GM19463 (cell line): ENCODE results near the gene IL25.
"Not testable (repeated sequence)": the region's sequence is repeated elsewhere in the genome, so short reads cannot be mapped to it uniquely, and the experiment has no call there.

Experiments
- ATAC-seq: cut with Tn5 transposase; IDR thresholded peaks from one replicate; pipeline ENCODE4 v1.9.1; 2021; ENCODE audit warnings: mild to moderate bottlenecking, moderate library complexity; ENCODE audit not compliant: unreplicated experiment

The IL25 gene

GRCh38 chr14:23372509-23372908 lies at the start of gene IL25:
Gene IL25 (plus strand): TSS chr14:23372809.
- no peak for ATAC-seq

- no peak for ATAC-seq
These were observed 48.7 kb upstream of the IL25 start for GRCh38 chr14:23323838-23324454.

DNA sequence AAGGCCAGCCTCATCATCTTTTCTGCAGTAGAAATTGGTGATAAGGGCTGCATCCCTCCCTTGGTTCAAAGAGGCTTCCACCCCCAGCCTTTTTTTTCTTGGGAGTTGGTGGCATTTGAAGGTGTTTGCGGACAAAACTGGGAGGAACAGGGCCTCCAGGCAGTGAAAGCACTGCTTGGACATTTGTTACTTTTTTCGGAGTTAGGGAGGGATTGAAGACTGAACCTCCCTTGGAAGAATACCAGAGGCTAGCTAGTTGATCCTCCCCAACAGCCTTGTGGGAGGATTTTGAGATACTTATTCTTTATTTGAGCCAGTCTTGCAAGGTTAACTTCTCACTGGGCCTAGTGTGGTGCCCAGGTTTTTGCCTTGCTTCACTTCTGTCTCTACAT lies 48.2 kb upstream of the IL25 start:
- ATAC-seq: no peak

GRCh38 chr14:23324993-23325392 lies 47.6 kb upstream of the IL25 start:
- ATAC-seq: no peak

DNA sequence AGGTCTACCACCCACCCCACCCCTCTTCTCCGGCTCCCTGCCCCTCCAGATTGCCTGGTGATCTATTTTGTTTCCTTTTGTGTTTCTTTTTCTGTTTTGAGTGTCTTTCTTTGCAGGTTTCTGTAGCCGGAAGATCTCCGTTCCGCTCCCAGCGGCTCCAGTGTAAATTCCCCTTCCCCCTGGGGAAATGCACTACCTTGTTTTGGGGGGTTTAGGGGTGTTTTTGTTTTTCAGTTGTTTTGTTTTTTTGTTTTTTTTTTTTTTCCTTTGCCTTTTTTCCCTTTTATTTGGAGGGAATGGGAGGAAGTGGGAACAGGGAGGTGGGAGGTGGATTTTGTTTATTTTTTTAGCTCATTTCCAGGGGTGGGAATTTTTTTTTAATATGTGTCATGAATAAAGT lies 46.9 kb upstream of the IL25 start:
- not testable (repeated sequence) for ATAC-seq

DNA sequence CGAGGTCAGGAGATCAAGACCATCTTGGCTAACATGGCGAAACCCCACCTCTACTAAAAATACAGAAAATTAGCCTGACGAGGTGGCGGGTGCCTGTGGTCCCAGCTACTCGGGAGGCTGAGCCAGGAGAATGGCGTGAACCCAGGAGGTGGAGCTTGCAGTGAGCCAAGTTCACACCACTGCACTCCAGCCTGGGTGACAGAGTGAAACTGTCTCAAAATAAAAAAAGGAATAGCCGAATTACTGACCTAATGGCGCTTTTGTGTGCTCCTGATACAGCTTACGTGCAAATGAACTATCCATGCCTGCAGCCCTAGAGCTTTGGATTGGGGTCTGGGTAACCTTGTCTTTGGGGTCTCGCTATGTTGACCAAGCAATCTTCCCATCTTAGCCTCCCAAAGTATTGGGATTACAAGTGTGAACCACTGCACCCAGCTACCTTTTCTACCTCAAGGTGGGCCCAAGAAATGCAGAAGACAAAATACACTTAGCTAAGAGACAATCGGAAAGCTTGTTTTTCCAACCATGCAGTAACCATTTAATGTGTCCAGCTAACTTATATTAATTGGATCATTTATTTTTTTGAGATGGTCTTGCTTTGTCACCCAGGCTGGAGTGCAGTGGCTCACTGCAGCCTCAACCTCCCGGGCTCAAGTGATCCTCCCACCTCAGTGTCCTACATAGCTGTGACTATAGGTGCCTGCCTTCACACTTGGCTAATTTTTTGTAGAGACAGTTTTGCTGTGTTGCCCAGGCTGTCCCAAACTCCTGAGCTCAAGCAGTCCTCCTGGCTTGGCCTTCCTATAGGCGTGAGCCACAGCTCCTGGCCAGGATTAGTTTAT lies 45.9 kb upstream of the IL25 start:
- no peak for ATAC-seq

- ATAC-seq: no peak
These were observed 44.5 kb upstream of the IL25 start for GRCh38 chr14:23327947-23328744.

- no peak for ATAC-seq
These were observed 37.0 kb upstream of the IL25 start for GRCh38 chr14:23335623-23336022.

- no peak for ATAC-seq
These were observed 32.9 kb upstream of the IL25 start for GRCh38 chr14:23339506-23340268.

DNA sequence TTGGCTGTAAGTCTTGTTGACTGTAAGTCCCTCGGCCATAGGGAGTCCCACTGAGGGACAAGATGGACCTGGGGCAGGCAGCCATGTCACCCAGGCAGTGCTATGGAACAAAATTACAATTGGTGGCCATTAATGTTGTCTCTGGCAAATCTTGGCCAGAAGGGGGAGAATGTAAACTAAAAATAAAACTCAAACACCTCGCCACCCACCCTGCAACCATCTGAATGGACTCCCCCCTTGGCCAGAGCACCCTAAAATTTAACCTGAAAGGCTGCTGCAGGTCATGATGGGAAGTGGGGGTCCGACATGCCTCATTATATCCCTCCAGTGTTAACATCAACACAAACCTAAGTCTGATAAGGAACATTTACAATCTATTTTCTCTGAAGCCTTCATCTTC lies 28.1 kb upstream of the IL25 start:
- no peak for ATAC-seq

DNA sequence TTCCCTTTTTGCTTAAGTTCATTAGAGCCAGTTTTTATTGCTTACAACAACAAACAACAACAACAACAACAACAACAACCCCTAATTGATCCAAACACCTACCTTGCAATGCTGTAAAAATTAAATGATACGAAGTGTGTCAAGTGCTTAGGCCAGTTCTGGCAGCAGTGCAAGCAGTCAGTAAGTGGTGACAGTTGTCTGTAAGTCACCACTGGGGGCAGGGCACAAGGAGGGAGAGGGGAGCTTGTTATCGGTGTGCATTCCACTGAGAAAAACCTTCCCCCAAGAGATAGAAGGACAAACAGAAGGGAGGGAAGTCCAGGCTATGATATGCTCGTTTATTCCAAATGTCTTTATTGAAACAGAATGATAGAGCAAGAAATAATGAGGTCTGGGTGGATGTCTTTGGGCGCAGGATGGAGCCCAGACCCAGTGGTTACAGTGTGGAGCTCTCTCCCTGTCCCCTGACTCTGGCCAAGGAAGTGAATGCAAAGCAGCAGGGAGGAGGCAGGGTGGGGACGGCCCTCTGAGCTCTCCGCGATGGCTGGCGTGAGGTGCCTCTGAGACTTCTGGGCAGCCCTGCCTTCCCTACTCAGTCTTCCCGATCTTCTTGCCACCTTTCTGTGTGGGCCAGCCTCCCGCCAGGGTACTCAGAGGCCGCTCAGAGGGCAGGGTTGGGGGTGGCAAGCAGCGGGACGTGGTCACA lies 26.5 kb upstream of the IL25 start:
- ATAC-seq: no peak

DNA sequence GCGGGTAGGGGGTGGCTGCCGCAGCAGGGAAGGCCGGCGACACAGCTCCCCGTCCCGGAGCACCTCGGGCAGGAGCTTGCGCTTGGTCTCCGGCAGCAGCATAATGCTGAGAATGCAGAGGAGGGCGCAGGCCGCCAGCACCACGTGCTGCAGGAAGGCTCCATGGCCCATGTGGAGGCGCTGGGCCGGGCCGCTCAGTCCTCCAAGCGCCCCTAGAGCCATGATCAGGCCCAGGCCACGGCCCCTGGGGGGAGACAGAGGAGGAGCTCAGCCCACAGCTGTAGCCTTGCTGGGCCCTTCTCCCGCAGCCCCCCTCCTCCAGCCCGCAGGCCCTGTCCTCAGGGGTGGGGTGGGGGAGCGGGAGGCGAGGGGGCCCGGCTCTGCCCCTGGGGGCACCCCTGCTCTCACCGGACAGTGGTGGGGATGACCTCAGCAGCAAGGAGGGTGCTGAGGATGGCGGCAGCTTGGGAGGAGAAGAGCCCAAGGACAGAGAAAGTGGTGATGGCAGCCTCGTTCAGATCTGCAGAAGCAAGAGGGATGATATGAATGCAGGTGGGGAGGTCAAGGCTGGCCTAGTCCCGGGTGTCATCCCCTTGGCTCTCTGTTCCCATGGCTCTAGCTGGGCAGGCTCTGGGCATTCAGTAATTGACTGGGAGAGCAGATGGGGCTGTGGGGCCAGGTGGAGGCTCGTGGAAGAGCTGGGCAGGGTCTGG lies 25.8 kb upstream of the IL25 start:
- no peak for ATAC-seq

- no peak for ATAC-seq
These were observed 25.0 kb upstream of the IL25 start for GRCh38 chr14:23347406-23348296.

DNA sequence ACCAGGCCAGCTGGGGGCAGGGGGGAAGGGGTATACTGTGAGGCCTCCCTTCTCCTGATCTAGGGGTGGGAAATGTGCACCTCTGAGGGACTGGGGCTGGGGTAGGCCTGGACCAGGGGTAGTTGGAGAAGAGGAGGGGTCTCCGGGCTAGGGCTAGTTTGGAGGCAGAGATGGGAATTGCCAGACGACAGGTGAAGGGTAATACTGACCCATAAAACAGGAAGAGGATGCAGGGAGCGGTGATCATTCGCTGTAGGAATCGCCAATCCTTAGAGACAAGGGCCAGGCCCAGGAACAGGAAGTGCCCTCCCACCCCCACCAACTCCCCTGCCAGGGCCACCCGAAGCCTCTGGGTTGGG lies 24.3 kb upstream of the IL25 start:
- no peak for ATAC-seq

DNA sequence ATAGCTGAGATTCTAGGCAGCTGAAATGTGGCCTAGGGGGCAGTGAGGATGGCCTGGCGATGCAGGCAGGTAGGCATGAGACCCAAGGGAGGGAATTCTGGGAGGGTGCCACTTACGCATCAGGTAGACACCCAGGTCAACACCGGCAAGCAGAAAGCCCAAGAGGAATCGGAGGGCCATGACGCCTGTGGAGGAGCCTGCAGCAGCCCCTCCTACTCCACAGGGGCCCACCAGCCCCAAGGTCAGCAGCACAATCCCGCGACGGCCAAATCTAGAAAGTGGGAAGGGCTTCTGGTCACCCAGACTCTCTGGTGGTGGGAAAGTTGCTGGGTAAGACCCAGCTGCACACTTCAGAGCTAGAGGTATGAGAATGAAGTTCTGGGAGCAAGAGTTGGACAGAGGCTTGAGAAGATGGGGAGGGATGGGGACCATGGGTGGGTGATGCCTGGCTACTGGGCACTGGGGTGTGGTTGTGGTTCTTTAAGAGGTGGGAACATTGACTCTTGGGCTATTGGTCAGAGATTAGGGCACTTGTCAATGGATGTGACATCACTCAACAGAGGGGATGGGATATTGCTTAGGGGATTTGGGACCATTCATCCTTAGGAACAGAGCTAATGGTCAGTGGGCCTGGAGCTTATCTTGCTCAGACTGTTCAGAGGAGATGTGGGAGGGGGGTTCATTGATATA lies 23.3 kb upstream of the IL25 start:
- ATAC-seq: no peak

GRCh38 chr14:23351681-23352505 lies 20.7 kb upstream of the IL25 start:
- no peak for ATAC-seq
